GM23248 (cell line): ENCODE results near the gene METTL23.

Experiments
- EZH2 ChIP-seq: fragments of 200-600 bp; sonication (generic); IDR thresholded peaks from 2 replicates; pipeline ENCODE4 v1.6.1; 2018; ENCODE audit warnings: antibody characterized with exemption, mild to moderate bottlenecking; ENCODE audit not compliant: insufficient read depth, poor library complexity, severe bottlenecking
- EZH2phosphoT487 ChIP-seq: fragments of 200-600 bp; sonication (generic); IDR thresholded peaks from 2 replicates; pipeline ENCODE4 v1.6.1; 2018; ENCODE audit warnings: antibody characterized with exemption, moderate library complexity, mild to moderate bottlenecking, low read depth; ENCODE audit not compliant: insufficient read depth

DNA sequence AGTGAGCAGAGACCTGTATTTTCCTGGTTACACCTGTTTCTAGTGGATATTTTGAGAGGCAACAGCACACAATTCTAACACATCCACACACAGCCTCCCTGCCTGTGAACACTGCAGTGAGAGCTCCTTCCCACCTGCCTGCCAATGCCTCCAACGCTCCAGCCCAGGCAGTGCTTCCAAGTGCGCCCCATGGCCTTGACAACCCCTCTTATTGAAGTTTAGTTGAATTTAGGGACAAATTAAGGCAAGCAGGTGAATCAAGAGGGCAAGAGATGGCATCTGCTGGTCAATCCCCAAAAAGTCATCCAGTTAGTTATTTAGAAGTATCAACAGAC, 11.2 kb upstream of the METTL23 start:
- TF ChIP-seq EZH2 (no peak), EZH2phosphoT487 (no peak)
